ENCODE data around the gene ALG2. TPM values are rescaled to one million over a fixed set of nuclear protein-coding genes. Genes with fewer than 3 reads are reported as not detected.

Gene ALG2
- total and polyA plus RNA-seq, 11 donors: 8.7 to 21.6 (median 14.8) TPM

DNA sequence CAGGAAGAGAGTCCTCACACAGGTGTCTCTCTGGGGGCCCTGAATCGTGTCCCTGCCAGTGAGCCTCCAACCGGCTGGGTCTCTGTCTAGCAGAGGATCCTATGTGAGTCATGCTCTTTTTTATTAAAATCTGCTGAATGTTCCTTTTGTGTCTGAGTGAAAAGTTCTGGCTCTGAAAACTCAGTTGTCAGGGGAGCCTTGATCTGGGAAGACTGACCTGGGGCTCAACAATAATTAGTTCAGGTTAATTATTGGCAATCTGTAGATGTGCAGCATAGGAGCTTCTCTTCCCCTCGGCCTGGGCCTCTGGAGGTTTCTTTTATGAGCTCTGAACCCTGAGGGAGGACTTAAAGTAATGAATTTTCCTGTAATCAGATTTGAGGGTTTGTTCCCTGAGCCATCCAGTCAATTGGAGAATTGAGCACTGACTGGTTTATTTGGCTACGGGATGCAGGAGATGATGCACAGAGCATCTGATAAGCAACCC lies 45.2 kb downstream of the ALG2 start:
- Histone ChIP-seq H3K27me3 (peaks cover 0 to 3% (median 0%) of the 10 kb centered on the region in 9 donors), H3K4me1 (peaks cover 0 to 3% (median 0%) of the 10 kb centered on the region in 12 donors), H3K27ac (no peak overlapping the region), H3K4me3 (no peak overlapping the region), H3K36me3 (no peaks in the 10 kb centered on the region), H3K9me3 (no peaks in the 10 kb centered on the region)
- ATAC-seq (no peak), DNase-seq (no peak)
- TF ChIP-seq CTCF (IDR thresholded peaks at IDR 0.05) (no peak), POLR2A (IDR thresholded peaks at IDR 0.05) (no peak)
- 73 to 78% (median 75%) methylated on average over 4 of the region's 4 CpGs for WGBS, 4 donors
- intact Hi-C loops (cut with DNase I): loop anchor here in 1 of 10 donors (2.0 kb wide), 1 partner anchor 30 kb away; no protein-coding TSS in a partner anchor

DNA sequence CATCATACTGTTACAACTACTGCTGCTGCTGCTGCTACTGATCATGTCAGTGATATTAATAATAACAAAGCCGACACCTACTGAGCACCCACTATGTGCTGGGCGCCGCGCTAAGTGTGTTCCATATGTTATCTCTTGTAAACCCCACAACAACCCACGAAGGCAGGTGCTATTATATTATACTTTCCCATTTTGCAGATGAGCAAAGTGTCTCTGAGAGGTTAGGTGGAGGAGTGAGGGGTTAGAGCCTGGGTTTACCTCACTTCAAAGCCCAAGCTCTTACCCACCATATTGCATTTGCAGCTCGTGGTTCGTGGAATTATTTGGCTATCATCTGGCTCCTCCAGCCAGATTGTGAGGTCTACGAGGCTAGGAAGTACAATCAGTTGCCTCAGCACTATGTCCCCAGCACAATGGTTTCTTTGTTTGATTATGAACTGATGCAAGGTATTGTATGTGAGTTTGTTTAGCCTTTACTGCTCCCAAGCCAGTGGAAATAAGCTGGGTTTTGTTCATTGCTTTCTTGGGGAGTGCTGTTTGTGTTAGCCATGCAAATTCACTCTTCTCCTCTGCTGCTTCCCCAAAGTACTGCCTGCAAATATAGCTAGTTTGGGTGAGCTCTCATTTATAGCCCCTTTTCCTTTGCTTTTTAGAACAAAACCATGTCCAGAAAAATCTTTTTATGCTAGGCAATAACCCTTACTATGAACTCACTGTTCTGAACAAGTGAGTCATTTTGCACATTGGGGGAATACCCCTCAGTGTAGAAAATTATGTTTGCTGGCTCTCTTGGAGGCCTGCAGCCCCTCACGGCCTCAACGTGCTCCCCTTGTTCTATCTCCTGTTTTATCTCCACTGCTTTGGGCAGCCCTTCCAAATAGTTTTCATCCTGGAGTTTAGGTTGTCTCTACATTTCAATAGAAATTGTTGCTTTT lies 47.9 kb downstream of the ALG2 start:
- 72 to 86% (median 77%) methylated on average over 10 of the region's 10 CpGs for WGBS, 4 donors
- Histone ChIP-seq H3K27ac (no peak overlapping the region), H3K4me3 (no peak overlapping the region), H3K36me3 (no peaks in the 10 kb centered on the region), H3K4me1 (no peaks in the 10 kb centered on the region), H3K27me3 (peaks cover 0 to 3% (median 0%) of the 10 kb centered on the region in 9 donors), H3K9me3 (no peaks in the 10 kb centered on the region)
- intact Hi-C loops (cut with DNase I): no loop called here
- DNase-seq (no peak), ATAC-seq (no peak)
- no peak for TF ChIP-seq CTCF (IDR thresholded peaks at IDR 0.05)
- no peak for TF ChIP-seq POLR2A (IDR thresholded peaks at IDR 0.05)

- WGBS, 4 donors: 78 to 83% (median 79%) methylated on average over 10 of the region's 10 CpGs
- Histone ChIP-seq H3K9me3 (no peaks in the 10 kb centered on the region), H3K4me1 (no peaks in the 10 kb centered on the region), H3K27ac (no peak overlapping the region), H3K4me3 (no peak overlapping the region), H3K36me3 (no peaks in the 10 kb centered on the region), H3K27me3 (peaks cover 0 to 3% (median 0%) of the 10 kb centered on the region in 9 donors)
- DNase-seq (no peak), ATAC-seq (no peak)
- intact Hi-C loops (cut with DNase I): no loop called here
- TF ChIP-seq CTCF (IDR thresholded peaks at IDR 0.05): no peak
- TF ChIP-seq POLR2A (IDR thresholded peaks at IDR 0.05): no peak
Observed at GRCh38 chr9:99172124-99173091, 49.3 kb downstream of the ALG2 start.

Measured in heart left ventricle (tissue), 16 donors.